HEK293 (cell line): ENCODE data around the gene RITA1.

Experiments used
- SETDB1 ChIP-seq: IDR thresholded peaks from one replicate; pipeline ENCODE4 v1.6.1; 2017; ENCODE audit warnings: mild to moderate bottlenecking, low read length, moderate library complexity, mixed read lengths; ENCODE audit not compliant: insufficient read length
- TCF7L2 ChIP-seq: IDR thresholded peaks from 2 replicates; pipeline ENCODE4 v1.6.1; 2011; ENCODE audit warnings: low read depth, mild to moderate bottlenecking, inconsistent platforms, low read length, moderate library complexity, borderline replicate concordance
- TF ChIP-seq, protein P1 (sequence below): fragments of 450-650 bp; formaldehyde crosslinking; IDR thresholded peaks from 2 replicates; pipeline ENCODE4 v1.5.1; 2016; ENCODE audit warnings: missing biosample characterization, missing genetic modification characterization, borderline replicate concordance

GRCh38 chr12:113228394-113229028 lies 43.0 kb downstream of the RITA1 start:
- TF ChIP-seq TCF7L2 (no peak), SETDB1 (no peak)
- TF ChIP-seq, protein P1, sequence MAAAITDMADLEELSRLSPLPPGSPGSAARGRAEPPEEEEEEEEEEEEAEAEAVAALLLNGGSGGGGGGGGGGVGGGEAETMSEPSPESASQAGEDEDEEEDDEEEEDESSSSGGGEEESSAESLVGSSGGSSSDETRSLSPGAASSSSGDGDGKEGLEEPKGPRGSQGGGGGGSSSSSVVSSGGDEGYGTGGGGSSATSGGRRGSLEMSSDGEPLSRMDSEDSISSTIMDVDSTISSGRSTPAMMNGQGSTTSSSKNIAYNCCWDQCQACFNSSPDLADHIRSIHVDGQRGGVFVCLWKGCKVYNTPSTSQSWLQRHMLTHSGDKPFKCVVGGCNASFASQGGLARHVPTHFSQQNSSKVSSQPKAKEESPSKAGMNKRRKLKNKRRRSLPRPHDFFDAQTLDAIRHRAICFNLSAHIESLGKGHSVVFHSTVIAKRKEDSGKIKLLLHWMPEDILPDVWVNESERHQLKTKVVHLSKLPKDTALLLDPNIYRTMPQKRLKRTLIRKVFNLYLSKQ (tag by site-specific recombination): no peak
